VCaP (cell line): ENCODE results near the gene WAPL.

Experiments used
- H3K27ac ChIP-seq: fragments of 450-650 bp; 2 replicates; pipeline ENCODE4 v1.5.1; 2017
- CTCF ChIP-seq: fragments of 450-650 bp; conservative IDR thresholded peaks from 2 replicates; pipeline ENCODE4 v1.5.1; 2017; ENCODE audit warnings: mild to moderate bottlenecking, moderate library complexity

The WAPL gene

GRCh38 chr10:86413046-86413728 lies 108.4 kb downstream of the WAPL start:
- H3K27ac ChIP-seq = no peak overlapping the region
- no peak for TF ChIP-seq CTCF

GRCh38 chr10:86411852-86412560 lies 109.6 kb downstream of the WAPL start:
- no peak for TF ChIP-seq CTCF
- H3K27ac ChIP-seq = no peak overlapping the region

- no peak overlapping the region for H3K27ac ChIP-seq
- no peak for TF ChIP-seq CTCF
These were observed 110.2 kb downstream of the WAPL start for GRCh38 chr10:86411281-86411841.

GRCh38 chr10:86410542-86411124 lies 111.0 kb downstream of the WAPL start:
- H3K27ac ChIP-seq = no peak overlapping the region
- TF ChIP-seq CTCF = no peak

GRCh38 chr10:86409183-86409582 lies 112.4 kb downstream of the WAPL start:
- H3K27ac ChIP-seq = no peak overlapping the region
- no peak for TF ChIP-seq CTCF

- no peak for TF ChIP-seq CTCF
- no peak overlapping the region for H3K27ac ChIP-seq
These were observed 118.3 kb downstream of the WAPL start for GRCh38 chr10:86403183-86403797.
